ENCODE measurements around the gene PTGES3.

The PTGES3 gene

GRCh38 chr12:56645717-56646446, 42.2 kb downstream of the PTGES3 start, which contains the start of gene ATP5F1B:
TSS of gene ATP5F1B (minus strand) at chr12:56645984. CDS start at chr12:56645963, 21 bp downstream.
- peak; percentile 99 for DNase-seq

- no peak for DNase-seq
These were observed 42.8 kb downstream of the PTGES3 start for GRCh38 chr12:56645201-56645716.

- no peak for DNase-seq
These were observed 43.4 kb downstream of the PTGES3 start for GRCh38 chr12:56644654-56645053.

DNA sequence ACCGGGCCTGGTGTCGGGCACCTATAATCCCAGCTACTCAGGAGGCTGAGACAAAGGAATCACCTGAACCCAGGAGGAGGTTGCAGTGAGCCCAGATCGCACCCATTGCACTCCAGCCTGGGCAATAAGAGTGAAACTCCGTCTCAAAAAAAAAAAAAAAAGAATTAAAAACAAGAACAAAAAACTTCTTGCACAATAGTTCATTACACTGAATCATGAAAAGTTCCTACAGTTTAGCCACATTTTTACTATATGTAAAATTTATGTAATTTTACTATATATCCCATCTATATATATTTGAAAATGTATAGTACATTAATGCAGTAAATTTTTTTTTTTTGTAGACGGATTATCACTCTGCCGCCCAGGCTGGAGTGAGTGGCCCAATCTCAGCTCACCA, 46.9 kb downstream of the PTGES3 start:
- no peak for DNase-seq

DNA sequence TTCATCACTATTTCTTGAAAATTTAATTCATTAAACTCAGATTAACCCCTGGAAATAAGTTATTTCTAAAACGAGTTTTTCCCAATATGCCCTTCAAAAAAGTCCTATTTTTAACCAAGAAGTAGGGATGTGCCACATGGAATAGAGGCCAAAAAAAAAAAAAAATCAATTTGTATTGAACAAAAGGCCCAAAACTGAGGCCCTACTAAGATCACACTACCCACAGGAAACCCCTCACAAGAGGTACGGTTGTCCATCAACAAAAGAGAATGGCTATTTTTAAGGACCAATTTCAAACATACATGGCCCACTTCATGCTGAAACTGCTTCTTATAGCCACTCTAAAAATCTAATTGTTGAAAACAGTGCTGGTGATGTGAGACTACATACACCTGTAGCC, 50.5 kb downstream of the PTGES3 start:
- no peak for DNase-seq

DNA sequence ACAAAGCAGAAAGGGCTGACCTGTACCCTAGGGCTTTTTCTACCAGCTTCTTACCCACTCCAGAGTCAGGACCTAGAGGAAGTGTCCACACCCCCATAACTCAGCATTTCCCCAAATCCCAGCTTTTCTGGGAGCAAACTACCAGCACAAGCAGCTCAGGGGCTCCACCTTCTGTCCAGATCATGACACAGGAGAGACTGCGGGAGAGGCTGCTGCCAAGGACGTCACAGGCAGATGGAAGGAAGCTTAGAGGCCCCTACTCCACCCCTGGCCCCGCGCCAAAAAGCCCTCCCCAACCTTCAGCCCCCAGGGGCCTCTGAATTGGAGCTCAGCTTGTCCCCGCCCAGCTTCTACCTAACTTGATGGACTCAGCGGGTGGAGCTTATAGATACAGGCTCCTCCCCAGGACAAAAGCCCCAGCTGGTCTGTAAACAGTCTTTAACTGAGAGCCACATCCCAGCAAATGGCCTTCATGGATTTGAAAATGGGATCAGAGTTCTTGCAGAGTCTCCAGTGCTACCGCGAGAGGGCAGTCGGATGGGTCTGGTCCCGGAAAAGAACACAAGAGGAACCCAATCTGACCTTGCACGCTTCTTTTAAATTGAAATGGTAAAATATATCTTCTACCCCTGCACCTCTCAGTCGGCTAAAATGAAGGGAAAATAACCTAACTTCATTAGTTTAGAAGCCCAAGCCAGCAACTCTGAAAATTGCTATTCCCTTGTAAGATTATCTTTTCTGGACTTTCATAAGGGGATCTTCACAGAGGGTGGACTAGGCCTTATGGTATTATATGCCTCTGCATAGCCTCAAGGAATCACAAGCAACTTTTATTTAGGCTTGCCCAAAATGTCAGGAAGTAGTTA, 51.2 kb downstream of the PTGES3 start:
- peak; percentile 100 for DNase-seq

DNA sequence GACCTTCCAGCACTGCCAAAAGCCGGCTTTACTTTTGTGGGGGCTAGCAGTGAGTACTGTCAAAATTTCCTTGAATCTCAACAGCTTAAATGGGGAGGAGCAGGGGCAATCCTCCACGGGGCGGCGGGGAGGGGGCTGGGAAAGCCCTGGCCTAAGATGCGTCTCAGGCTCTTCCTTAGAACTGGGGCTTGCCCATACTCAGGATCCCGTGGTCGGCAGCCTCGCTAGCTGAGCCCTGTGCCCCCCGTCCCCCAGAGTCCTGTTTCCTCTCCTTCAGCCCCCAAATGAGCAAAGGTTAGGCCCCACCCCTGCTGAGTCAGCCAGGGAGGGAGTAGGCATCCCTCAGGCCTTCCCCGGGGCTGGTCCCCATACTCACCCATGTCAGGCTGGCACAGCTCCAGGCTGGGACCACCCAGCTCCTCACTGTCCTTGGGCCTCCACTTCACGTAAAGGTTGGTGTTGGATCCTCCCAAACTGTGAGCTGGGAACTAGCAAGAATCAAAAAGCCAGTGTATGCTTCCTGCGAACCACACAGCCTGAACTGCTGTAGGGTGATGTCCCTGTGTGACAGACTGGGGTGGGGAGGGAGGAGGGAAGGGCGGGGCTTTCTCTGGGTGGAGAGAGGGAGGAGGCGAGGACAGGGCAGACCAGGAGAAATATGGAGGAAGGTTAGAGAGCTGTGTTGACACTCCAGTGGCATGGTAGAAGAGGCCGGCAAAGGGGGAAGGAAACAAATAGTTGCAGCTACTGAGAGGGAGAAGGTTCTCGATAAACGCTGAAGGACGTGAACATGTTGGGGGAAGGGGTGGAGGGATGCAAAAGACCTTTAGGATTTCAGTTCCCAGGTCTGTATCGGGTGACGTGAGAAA, 52.0 kb downstream of the PTGES3 start:
- peak; percentile 72 for DNase-seq

DNA sequence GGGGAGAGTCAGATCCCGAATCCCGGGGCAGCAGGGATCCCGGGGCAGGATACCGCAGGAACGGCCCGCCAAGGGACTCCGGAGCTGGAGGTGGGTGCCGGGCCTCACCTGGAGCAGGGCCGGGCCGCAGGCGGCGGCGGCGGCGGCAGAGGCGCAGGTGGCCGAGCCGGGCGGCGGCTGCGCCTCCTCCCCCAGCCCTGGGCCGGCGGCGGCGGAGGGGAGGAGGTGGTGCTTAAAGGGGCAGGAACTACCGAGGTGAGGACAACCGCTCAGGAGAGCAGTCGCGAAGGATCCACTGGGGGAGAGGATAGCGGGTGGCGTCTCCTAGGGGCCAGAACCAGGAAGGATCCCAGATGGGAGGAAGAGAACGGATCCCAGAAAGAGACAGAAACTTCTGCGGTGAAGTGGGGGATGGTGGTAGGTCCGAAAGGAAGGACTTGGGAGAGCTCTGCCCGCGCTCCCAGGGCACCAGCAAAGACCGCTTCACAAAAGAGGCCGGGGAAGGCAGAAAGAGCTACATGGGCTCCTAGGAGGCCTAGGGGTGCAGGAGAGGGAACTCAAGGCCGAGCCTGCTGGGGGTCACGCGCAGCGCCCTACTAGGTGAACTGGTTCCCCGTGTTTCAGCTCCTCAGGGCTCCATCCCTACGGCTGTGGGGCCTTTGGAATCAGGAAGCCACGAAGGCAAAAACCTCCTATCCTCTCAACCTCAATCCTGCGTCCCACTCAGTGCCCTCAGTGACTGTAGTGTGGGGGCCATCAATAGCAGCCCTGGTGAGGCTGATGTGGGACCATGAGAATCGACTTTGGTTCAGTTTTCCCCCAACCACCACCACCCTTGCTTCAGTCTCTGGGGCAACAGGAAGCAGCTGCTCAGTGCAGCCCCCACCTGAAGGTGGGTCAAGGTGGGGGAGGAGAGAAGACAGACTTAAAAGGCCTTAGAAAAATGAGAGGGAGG, 53.0 kb downstream of the PTGES3 start:
- DNase-seq = peak; percentile 84

- peak; percentile 49 for DNase-seq
These were observed 53.7 kb downstream of the PTGES3 start for GRCh38 chr12:56634242-56634836.

DNA sequence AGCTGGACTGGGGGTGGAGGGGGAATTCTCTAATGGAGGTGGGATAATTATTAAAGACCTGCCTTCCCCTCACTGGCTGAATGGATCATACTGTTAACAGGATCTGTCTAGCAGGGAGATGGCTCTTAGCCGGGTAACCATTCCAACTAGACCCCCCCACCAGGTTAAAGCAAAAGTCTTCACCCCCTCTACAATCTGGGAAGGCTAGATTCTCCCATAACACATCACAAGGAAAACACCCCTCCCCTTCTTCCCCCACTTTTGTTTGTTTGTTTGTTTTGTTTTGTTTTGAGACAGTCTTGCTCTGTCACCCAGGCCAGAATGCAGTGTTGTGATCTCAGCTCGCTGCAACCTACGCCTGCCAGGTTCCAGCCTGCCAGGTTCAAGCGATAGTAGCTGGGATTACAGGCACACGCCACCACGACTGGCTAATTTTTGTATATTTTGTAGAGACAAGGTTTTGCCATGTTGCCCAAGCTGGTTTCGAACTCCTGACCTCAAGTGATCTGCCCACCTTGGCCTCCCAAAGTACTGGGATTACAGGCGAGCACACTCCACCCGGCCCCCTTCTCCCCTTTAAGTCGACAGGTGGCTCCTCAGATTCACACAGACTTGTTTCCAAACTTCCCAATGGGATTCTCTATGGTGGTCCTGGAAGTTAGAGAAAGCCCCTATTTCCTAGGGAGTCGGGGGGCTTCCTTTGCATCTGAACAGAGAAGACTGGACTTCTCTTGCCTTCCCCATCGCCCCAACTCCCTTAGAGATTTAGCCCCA, 54.4 kb downstream of the PTGES3 start:
- no peak for DNase-seq

GRCh38 chr12:56632701-56633467, 55.2 kb downstream of the PTGES3 start:
- no peak for DNase-seq

DNA sequence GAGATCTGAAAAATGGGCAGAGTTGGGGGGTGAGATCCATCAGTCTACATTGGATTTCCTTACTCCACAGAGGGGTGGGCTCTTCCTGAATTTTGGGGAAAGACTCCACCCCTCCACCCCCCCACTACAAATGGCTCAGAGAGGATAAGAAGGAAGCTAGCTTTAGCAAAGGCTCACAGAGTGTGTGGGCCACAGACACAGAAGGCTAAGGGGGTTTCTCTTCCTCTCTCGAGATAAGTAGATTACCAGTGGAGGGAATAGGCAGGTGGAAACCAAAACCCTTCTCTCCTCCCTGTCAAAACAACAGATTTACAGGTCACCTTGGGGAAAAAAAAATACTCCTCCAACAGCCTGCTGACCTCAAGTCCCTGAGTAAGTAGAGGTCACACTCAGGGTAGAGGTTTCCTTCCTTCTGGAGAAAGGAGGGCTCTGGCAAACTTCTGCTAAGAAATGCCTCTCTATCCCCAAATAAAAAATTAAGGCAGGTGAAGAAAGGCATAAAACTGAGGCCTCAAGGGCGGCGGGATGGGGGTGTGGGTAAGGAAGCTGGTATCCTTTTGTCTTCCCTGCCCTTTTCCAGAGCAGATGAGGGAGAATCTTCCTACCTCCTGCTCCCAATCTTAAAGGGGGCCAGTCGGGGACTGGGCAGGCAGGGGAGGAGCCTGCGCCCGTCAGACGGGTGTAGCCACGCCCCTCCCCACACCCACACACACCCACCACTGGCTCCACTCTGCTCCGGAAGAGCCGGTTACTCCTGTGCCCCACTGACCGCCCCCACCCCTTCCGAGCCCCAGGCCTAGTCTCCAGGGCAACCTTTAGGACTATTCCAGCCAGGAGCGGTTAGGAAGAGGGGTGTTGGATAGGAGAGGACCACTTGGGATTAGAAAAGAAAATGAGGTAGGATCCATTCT, 56.0 kb downstream of the PTGES3 start:
- no peak for DNase-seq

GRCh38 chr12:56630180-56630632, 57.9 kb downstream of the PTGES3 start, which contains the start of gene BAZ2A:
TSS of gene BAZ2A (minus strand) at chr12:56630326. CDS start at chr12:56617530, 12,796 bp downstream.
- peak; percentile 45 for DNase-seq

- no peak for DNase-seq
These were observed 58.5 kb downstream of the PTGES3 start for GRCh38 chr12:56629459-56630179.

- DNase-seq = peak; percentile 3
These were observed 59.2 kb downstream of the PTGES3 start for GRCh38 chr12:56628671-56629458.

DNA sequence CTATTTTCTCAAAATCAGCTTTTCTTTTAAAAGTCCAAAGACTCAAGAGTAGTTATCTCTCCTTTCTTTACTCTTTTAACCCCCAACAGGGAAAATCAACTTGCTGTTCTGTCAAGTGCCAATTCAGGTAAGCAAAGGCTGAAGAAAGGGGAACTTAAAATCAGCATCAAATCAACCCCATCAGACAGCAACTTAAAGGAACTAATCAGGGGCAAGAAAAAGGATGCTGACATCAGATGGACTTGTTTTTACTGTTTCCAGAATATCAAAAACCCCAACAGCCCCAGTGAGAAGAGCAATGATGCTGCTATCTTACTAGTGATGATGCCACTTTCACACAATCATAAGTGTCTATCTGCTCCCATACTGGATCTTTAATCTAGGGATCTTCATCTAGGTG, 61.4 kb downstream of the PTGES3 start:
- no peak for DNase-seq

- no peak for DNase-seq
These were observed 65.5 kb downstream of the PTGES3 start for GRCh38 chr12:56622535-56622934.
